Measurements from ENCODE around the gene TTI1.

Gene TTI1

DNA sequence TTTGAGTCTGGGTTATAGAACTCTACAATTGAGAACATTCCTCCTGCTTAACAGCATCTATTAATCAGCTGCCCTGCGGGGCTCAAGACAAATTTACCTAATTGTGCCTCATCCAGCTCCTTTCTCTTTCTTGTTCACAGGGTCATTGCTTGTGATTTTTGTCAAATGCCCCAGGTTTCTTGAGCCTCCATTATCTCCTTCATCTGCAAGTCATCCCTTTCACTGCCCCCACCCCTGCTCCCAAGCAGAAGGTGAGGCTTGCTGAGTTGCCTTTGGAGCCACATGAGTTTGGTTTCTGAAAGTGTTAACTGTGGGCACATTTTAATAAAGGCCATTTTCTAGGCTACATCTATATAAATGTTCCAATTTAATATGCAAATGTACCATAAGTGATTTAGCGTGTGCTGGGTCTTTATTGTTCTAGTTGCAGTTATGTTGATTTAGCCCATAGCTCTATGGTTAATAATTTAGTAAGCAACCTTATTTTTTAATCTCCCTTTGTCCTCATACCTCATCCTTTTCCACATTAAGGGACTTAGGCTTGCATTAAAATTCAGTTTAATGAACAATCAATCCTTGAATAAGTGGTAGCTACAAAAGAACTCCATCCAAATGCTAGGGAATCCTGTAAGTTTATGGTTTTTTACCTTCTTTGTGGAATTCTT is 74.3 kb downstream of the TTI1 start:
- Mint-ChIP-seq H3K4me3 (no peak overlapping the region), H3K27me3 (ENCODE audit: low read depth) (peaks cover 13% of the 10 kb centered on the region), H3K36me3 (ENCODE audit: low read depth) (no peaks in the 10 kb centered on the region), H3K4me1 (ENCODE audit: low read depth) (no peaks in the 10 kb centered on the region), H3K9me3 (no peaks in the 10 kb centered on the region), H3K27ac (no peak overlapping the region)

DNA sequence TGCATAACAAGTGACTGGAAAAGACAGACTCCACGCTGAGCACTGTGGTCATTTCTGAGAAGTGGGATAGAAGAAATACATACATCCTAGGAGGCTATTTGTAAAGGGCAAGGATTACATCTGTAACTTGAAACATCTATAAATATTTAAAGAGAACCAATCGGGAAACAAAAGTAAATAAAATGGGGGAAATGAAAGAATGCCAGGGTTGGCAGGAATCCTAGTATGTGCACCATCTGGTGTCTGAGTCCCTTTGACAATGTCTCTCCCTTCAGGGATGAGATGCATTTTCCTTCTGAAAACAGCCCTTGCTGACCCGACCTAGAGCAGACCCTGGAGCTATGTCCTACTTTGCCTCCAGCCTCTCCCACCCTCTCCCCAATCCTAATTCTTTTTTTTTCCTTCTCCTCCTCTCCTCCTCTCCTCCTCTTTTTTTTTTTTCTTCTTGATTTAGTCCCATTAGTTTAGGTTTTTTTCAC is 77.1 kb downstream of the TTI1 start:
- no peak overlapping the region for H3K27ac Mint-ChIP-seq
- H3K36me3 Mint-ChIP-seq (ENCODE audit: low read depth), result no peaks in the 10 kb centered on the region
- no peaks in the 10 kb centered on the region for H3K4me1 Mint-ChIP-seq (ENCODE audit: low read depth)
- H3K27me3 Mint-ChIP-seq (ENCODE audit: low read depth), result peaks cover 13% of the 10 kb centered on the region
- no peaks in the 10 kb centered on the region for H3K9me3 Mint-ChIP-seq
- H3K4me3 Mint-ChIP-seq, result no peak overlapping the region

DNA sequence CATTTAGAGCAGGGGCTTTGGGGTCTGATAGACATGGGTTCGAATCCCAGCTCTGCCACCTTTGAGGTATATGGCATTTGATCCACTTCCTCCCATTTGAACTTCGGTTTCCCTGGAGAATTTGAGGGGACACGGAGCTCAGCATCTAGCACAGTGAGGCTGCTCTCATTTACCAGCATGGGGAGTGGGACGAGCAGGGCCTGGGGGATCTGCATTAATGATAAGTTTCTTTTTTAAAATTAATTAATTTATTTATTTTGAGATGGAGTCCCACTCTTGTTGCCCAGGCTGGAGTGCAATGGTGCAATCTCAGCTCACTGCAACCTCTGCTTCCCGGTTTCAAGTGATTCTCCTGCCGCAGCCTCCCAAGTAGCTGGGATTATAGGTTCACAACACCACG is 77.7 kb downstream of the TTI1 start:
- Mint-ChIP-seq H3K4me1 (ENCODE audit: low read depth) (no peaks in the 10 kb centered on the region), H3K4me3 (no peak overlapping the region), H3K36me3 (ENCODE audit: low read depth) (no peaks in the 10 kb centered on the region), H3K9me3 (no peaks in the 10 kb centered on the region), H3K27me3 (ENCODE audit: low read depth) (peaks cover 13% of the 10 kb centered on the region), H3K27ac (no peak overlapping the region)

DNA sequence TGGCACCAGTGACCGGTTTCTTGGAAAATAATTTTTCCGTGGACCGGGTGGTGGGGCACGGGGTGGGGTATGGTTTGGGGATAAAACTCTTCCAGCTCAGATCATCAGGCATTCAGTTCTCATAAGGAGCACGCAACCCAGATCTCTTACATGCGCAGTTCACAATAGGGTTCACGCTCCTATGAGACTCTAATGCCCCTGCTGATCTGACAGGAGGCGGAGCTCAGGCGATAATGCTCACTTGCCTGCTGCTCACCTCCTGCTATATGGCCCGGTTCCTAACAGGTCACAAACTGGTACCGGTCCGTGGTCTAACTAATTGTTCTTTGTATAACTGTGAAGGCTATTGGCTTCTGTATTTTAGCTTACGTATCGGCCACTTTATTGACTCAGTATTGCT is 78.6 kb downstream of the TTI1 start:
- H3K36me3 Mint-ChIP-seq (ENCODE audit: low read depth), result no peaks in the 10 kb centered on the region
- H3K4me3 Mint-ChIP-seq, result no peak overlapping the region
- no peak overlapping the region for H3K27ac Mint-ChIP-seq
- no peaks in the 10 kb centered on the region for H3K4me1 Mint-ChIP-seq (ENCODE audit: low read depth)
- H3K27me3 Mint-ChIP-seq (ENCODE audit: low read depth), result peaks cover 13% of the 10 kb centered on the region
- no peaks in the 10 kb centered on the region for H3K9me3 Mint-ChIP-seq

DNA sequence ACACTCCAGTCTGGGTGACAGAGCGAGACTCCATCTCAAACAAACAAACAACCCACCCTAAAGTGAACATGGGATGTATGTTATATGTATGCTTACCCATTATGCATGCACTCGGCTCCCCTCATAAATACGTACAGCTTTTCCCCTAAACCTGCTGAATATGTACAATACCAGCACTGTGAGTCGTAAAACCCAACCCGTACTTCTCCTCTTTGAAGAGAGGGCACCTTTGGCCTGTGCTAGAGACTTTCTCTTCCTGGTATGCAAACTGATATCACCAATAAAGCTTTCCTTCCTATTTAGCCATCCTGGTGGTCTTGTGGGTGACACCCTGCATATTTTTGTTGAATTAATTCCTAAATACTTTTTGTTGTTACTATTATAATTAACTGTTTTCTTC is 79.1 kb downstream of the TTI1 start:
- Mint-ChIP-seq H3K9me3 (no peaks in the 10 kb centered on the region), H3K27ac (no peak overlapping the region), H3K27me3 (ENCODE audit: low read depth) (peaks cover 9% of the 10 kb centered on the region), H3K4me1 (ENCODE audit: low read depth) (no peaks in the 10 kb centered on the region), H3K4me3 (no peak overlapping the region), H3K36me3 (ENCODE audit: low read depth) (no peaks in the 10 kb centered on the region)

DNA sequence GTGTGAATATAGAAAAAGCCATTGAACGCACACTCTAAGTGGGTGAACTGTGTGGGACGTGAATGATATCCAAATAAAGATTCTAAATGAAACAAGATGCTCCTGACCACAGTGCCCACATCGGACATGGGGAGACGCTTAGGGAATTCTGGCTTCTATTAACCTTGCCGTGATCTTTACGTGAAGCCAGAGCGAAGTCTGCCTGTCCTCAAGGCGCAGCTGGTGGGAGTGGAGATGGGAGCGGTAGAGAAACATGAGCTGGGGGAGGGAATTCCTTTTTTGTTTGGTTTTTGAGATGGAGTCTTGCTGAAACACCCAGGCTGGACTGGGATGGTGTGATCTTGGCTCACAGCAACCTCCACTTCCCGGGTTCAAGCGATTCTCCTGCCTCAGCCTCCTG is 84.3 kb downstream of the TTI1 start:
- Mint-ChIP-seq H3K4me1 (ENCODE audit: low read depth) (no peaks in the 10 kb centered on the region), H3K36me3 (ENCODE audit: low read depth) (no peaks in the 10 kb centered on the region), H3K27ac (no peak overlapping the region), H3K27me3 (ENCODE audit: low read depth) (no peaks in the 10 kb centered on the region), H3K4me3 (no peak overlapping the region), H3K9me3 (no peaks in the 10 kb centered on the region)

DNA sequence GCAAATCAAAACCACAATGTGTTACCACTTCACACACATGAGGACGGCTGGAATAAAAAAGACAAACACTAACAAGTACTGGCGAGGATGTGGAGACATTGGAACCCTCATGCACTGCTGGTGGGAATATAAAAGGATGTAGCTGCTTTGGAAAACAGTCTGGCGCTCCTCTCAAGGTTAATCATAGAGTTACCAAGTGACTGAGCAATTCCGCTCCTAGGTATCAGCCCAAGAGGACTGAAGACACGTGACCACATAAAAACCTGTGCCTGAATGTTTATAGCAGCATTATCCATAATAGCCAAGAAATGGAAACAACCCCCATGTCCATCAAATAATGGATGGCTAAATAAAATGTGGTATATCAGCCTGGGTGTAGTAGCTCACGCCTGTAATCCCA is 85.3 kb downstream of the TTI1 start:
- Mint-ChIP-seq H3K4me1 (ENCODE audit: low read depth) (no peaks in the 10 kb centered on the region), H3K27me3 (ENCODE audit: low read depth) (no peaks in the 10 kb centered on the region)

DNA sequence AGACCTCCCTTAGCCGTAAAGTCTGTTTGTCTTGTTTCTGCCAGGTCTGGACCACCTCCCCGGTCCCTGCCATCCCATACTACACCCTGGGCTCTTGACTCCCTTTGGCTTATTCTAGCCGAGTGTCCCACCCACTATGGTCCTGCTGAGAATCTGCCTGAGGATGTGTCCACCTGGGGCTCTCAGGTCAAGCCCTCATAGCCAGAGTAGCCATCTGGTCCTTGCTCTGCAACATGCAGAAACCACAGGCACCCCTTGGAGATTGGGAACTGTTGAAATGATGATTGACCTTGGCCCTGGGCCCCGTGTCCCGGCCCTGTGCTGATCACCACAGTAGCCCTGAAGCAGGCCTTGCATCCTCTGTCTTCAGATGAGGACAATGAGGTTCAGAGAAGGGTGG is 86.3 kb downstream of the TTI1 start:
- H3K27me3 Mint-ChIP-seq (ENCODE audit: low read depth), result no peaks in the 10 kb centered on the region
- no peaks in the 10 kb centered on the region for H3K9me3 Mint-ChIP-seq
- H3K36me3 Mint-ChIP-seq (ENCODE audit: low read depth), result no peaks in the 10 kb centered on the region
- no peaks in the 10 kb centered on the region for H3K4me1 Mint-ChIP-seq (ENCODE audit: low read depth)
- no peak overlapping the region for H3K4me3 Mint-ChIP-seq
- no peak overlapping the region for H3K27ac Mint-ChIP-seq

More for the DNA sequence above, 85.3 kb downstream of the TTI1 start:
- Mint-ChIP-seq H3K36me3 (ENCODE audit: low read depth) (no peaks in the 10 kb centered on the region), H3K9me3 (no peaks in the 10 kb centered on the region), H3K4me3 (no peak overlapping the region), H3K27ac (no peak overlapping the region)

DNA sequence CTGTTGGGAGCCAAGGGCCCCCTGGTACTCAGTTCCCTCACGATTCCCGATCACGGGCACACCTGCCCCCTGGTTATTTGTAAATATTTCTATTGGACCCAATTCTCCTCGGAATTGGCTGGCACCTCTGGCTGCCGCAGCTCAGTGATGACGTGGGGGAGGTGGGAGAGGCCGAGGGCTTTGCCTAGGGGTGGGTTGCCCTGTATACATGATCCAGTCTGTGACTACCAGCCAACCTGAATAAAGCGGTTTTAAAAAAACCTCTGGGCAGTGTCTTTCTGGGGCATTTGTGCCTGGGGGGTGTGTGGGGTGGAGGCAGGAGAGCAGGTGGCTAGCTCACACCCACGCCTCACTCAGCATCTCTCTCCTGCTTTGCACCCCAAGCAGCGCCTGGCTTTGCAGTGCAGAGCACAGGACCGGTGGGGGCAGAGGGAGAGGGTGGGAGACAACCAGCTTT is 88.1 kb downstream of the TTI1 start:
- Mint-ChIP-seq H3K36me3 (ENCODE audit: low read depth) (no peaks in the 10 kb centered on the region), H3K9me3 (no peaks in the 10 kb centered on the region), H3K27me3 (ENCODE audit: low read depth) (no peaks in the 10 kb centered on the region), H3K4me3 (no peak overlapping the region), H3K27ac (no peak overlapping the region), H3K4me1 (ENCODE audit: low read depth) (no peaks in the 10 kb centered on the region)

DNA sequence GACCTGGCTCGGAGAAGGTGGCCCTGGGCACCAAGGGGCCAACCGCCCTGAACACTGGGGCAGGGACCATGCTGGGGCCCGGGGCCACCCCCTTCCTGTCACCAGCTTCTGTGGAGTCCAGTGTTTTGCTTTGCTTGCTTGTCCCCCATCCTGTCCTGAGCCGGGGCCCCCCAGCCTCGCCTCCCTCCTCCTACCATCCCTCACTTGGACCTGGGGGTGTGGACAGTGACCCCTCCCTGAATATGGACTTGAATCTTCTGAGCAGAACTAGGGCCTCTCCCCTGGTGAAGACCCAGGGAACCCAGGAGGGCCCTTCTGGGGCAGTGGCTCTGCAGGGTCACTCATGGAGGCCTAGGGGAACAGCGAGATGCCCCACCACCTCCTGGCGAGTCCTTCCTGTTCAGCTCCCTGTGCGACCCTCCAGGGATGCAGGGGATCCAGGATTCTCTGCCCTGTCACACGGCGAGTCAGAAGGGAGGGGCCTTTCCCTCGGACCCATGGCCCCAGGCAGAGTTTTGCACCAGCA is 88.7 kb downstream of the TTI1 start:
- H3K4me3 Mint-ChIP-seq, result no peak overlapping the region
- H3K9me3 Mint-ChIP-seq, result no peaks in the 10 kb centered on the region
- no peaks in the 10 kb centered on the region for H3K4me1 Mint-ChIP-seq (ENCODE audit: low read depth)
- no peak overlapping the region for H3K27ac Mint-ChIP-seq
- no peaks in the 10 kb centered on the region for H3K36me3 Mint-ChIP-seq (ENCODE audit: low read depth)
- no peaks in the 10 kb centered on the region for H3K27me3 Mint-ChIP-seq (ENCODE audit: low read depth)

DNA sequence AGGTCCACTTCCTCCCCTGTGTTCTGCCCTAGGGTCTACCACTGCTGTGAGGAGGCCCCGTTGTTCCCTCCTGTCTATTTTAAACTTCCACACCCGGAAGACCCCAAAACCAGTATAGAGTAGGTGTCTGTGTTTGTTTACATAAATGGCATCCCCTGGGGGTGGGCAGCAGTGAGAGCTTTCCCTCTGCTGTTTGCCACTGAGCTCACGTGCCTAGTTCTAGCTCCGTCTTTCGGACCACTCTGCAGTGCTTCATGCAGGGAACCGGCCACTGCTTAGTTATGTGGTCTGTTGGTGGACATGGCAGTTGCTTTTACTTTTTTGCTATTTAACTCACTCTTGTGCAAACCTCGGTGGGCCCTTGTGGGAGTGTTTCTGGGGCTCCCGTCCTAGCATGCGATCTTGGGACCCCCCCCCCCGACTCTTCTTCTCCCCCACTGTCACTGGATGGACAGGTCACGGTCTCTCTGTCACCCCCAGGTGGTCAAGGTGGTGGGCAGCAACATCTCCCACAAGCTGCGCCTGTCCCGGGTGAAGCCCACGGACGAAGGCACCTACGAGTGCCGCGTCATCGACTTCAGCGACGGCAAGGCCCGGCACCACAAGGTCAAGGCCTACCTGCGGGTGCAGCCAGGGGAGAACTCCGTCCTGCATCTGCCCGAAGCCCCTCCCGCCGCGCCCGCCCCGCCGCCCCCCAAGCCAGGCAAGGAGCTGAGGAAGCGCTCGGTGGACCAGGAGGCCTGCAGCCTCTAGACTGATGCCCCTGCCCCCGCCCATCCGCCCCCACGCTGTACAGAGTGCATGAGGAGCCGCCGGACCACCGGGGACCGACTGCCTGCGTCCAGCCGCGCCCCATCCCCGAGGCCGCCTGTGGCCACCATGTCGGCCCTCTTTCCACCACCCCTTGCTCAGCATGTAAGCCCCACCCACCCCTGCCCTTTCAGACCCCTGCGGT is 89.5 kb downstream of the TTI1 start:
- Mint-ChIP-seq H3K36me3 (ENCODE audit: low read depth) (no peaks in the 10 kb centered on the region), H3K4me3 (no peak overlapping the region), H3K4me1 (ENCODE audit: low read depth) (no peaks in the 10 kb centered on the region), H3K27ac (no peak overlapping the region), H3K27me3 (ENCODE audit: low read depth) (no peaks in the 10 kb centered on the region), H3K9me3 (no peaks in the 10 kb centered on the region)

DNA sequence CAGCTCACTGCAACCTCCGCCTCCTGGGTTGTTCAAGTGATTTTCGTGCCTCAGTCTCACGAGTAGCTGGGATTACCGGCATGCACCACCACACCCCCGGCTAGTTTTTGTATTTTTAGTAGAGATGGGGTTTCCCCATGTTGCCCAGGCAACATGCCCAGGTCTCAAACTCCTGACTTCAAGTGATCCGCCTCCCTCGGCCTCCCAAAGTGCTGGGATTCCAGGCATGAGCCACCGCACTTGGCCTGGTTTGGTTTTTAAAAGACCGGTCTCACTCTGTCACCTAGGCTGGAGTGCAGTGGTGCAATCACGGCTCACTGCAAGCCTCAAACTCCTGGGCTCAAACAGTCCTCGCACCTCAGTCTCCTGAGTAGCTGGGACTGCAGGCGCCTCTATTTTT is 90.2 kb downstream of the TTI1 start:
- Mint-ChIP-seq H3K36me3 (ENCODE audit: low read depth) (no peaks in the 10 kb centered on the region), H3K27me3 (ENCODE audit: low read depth) (no peaks in the 10 kb centered on the region), H3K4me1 (ENCODE audit: low read depth) (no peaks in the 10 kb centered on the region), H3K9me3 (no peaks in the 10 kb centered on the region), H3K27ac (no peak overlapping the region), H3K4me3 (no peak overlapping the region)

DNA sequence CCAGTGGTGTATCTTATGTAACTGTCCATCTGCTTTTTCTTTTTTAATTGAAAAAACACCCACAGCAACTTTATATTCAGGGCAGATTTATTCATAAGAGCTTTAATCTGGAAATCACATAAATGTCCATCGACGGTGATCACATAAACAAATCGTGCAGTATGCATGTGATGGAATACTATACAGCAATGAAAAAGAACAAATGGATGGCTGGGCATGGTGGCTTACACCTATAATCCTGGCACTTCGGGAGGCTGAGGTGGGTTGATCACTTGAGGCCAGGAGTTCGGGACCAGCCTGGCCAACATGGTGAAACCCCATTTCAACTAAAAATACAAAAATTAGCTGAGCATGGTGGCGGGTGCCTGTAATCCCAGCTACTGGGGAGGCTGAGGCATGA is 91.3 kb downstream of the TTI1 start:
- Mint-ChIP-seq H3K27ac (no peak overlapping the region), H3K4me3 (no peak overlapping the region)

DNA sequence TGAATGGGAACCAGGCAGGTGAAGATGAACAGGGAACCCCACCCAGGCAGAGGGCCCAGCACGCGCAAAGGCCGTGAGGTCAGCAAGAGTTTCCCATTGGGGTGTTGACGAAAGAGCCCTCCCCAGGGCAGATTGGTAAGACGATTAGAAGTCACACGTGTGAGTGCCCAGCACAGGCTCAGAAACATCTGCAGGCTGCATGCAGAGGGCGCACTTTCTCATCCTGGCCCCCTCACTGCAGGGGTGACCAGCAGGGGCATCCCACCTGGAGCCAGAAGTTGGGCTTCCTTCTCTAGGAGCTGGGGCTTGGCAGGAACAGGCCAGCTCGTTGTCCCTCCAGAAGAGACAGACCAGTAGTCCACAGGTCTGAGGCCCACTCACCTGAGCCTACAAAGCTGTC is 91.9 kb downstream of the TTI1 start:
- no peaks in the 10 kb centered on the region for H3K27me3 Mint-ChIP-seq (ENCODE audit: low read depth)
- H3K27ac Mint-ChIP-seq, result no peak overlapping the region
- no peak overlapping the region for H3K4me3 Mint-ChIP-seq
- H3K9me3 Mint-ChIP-seq, result no peaks in the 10 kb centered on the region
- H3K36me3 Mint-ChIP-seq (ENCODE audit: low read depth), result no peaks in the 10 kb centered on the region
- H3K4me1 Mint-ChIP-seq (ENCODE audit: low read depth), result no peaks in the 10 kb centered on the region

More for the DNA sequence above, 91.3 kb downstream of the TTI1 start:
- H3K9me3 Mint-ChIP-seq, result no peaks in the 10 kb centered on the region
- H3K27me3 Mint-ChIP-seq (ENCODE audit: low read depth), result no peaks in the 10 kb centered on the region
- no peaks in the 10 kb centered on the region for H3K36me3 Mint-ChIP-seq (ENCODE audit: low read depth)
- no peaks in the 10 kb centered on the region for H3K4me1 Mint-ChIP-seq (ENCODE audit: low read depth)

DNA sequence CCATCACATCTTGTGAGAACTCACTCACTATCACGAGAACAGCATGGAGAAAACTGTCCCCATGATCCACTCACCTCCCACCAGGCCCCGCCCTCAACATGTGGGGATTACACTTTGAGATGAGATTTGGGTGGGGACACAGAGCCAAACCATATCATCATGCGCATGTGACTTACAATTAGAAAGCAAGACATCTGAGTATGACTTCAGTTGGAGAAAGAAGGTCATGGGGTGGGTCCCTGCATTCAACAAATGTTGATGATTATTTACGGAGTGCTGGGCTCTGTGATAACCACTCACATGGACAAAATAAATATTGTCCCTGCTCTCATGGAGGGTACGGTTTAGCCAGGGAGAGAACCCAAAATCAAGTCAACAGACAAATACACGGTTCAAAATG is 92.4 kb downstream of the TTI1 start:
- no peaks in the 10 kb centered on the region for H3K9me3 Mint-ChIP-seq
- no peak overlapping the region for H3K4me3 Mint-ChIP-seq
- no peaks in the 10 kb centered on the region for H3K36me3 Mint-ChIP-seq (ENCODE audit: low read depth)
- H3K27me3 Mint-ChIP-seq (ENCODE audit: low read depth), result no peaks in the 10 kb centered on the region
- no peaks in the 10 kb centered on the region for H3K4me1 Mint-ChIP-seq (ENCODE audit: low read depth)
- no peak overlapping the region for H3K27ac Mint-ChIP-seq

Measured in T-helper 1 cell treated with Interleukin-12 subunit alpha and Interleukin-12 subunit beta and Interleukin-4 antibody, amounts not matched to agents 30 μg/mL and 1 μg/mL, for 36 hours (primary cell).